HL-60 (cell line): ENCODE results near the gene RPL22.

Source experiments
- GABPA ChIP-seq: IDR thresholded peaks from 2 replicates; pipeline ENCODE4 v1.6.1; 2012; ENCODE audit warnings: low read depth
- TF ChIP-seq, protein P1 (sequence below): IDR thresholded peaks from one replicate; pipeline ENCODE4 v1.5.1; 2011; ENCODE audit warnings: low read length, control low read depth, inconsistent platforms; ENCODE audit not compliant: insufficient read depth

DNA sequence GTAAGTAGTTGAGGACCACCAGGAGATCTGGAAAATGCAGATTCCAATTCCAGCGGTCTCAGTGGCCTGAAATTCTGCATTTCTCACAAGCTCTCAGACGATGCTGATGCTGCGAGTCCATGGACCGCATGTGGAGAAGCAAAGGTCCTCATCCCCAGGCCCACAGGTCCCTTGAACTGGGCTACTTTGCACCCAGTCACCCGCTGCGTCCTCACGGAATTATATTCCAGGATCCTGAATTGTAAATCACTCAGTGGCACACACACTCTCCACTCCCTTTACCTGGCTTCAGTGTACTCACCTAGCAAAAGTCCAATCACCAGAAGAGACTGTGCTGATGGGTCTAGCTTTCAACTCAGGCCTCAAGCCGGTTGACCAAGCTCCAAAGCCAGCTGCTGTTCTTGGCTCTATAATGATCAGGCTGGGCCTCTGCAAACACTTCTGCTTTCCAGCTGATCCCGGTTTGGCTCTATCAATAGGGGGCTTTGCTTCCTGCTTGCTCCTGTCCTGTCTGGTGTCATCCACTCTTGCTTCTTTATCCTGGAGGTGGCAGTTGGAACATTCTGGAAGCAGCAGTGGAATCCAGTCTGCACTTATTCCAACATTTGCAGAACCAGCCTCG, 904 bp upstream of the RPL22 start:
- TF ChIP-seq, protein P1, sequence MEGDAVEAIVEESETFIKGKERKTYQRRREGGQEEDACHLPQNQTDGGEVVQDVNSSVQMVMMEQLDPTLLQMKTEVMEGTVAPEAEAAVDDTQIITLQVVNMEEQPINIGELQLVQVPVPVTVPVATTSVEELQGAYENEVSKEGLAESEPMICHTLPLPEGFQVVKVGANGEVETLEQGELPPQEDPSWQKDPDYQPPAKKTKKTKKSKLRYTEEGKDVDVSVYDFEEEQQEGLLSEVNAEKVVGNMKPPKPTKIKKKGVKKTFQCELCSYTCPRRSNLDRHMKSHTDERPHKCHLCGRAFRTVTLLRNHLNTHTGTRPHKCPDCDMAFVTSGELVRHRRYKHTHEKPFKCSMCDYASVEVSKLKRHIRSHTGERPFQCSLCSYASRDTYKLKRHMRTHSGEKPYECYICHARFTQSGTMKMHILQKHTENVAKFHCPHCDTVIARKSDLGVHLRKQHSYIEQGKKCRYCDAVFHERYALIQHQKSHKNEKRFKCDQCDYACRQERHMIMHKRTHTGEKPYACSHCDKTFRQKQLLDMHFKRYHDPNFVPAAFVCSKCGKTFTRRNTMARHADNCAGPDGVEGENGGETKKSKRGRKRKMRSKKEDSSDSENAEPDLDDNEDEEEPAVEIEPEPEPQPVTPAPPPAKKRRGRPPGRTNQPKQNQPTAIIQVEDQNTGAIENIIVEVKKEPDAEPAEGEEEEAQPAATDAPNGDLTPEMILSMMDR = no peak
- TF ChIP-seq GABPA = no peak
